SH-SY5Y (cell line): ENCODE measurements around the gene RGL1.

Experiments
- GATA2 ChIP-seq: IDR thresholded peaks from 2 replicates; pipeline ENCODE4 v1.6.1; 2011; ENCODE audit warnings: mild to moderate bottlenecking, low read depth, low read length
- GATA3 ChIP-seq: IDR thresholded peaks from 2 replicates; pipeline ENCODE4 v1.6.1; 2011; ENCODE audit warnings: low read depth, mild to moderate bottlenecking, low read length, moderate library complexity

RGL1 gene

GRCh38 chr1:183827801-183828200 lies 22.9 kb downstream of the RGL1 start:
- no peak for TF ChIP-seq GATA3
- no peak for TF ChIP-seq GATA2

GRCh38 chr1:183830389-183830788 lies 25.5 kb downstream of the RGL1 start:
- TF ChIP-seq GATA2 (no peak), GATA3 (no peak)

GRCh38 chr1:183831311-183831710 lies 26.4 kb downstream of the RGL1 start:
- no peak for TF ChIP-seq GATA2

GRCh38 chr1:183832459-183832858 lies 27.5 kb downstream of the RGL1 start:
- TF ChIP-seq GATA3 (no peak), GATA2 (no peak)

GRCh38 chr1:183834568-183834967 lies 29.6 kb downstream of the RGL1 start:
- TF ChIP-seq GATA2 = no peak
- TF ChIP-seq GATA3 = no peak

- TF ChIP-seq GATA3 (no peak), GATA2 (no peak)
Observed at GRCh38 chr1:183836598-183836997, 31.7 kb downstream of the RGL1 start.

GRCh38 chr1:183837062-183837461 lies 32.1 kb downstream of the RGL1 start:
- TF ChIP-seq GATA2 (no peak), GATA3 (no peak)

GRCh38 chr1:183838221-183838620 lies 33.3 kb downstream of the RGL1 start:
- TF ChIP-seq GATA3 = no peak
- TF ChIP-seq GATA2 = no peak

- no peak for TF ChIP-seq GATA3
- TF ChIP-seq GATA2 = no peak
Observed at GRCh38 chr1:183840140-183840539, 35.2 kb downstream of the RGL1 start.

- no peak for TF ChIP-seq GATA2
- no peak for TF ChIP-seq GATA3
Observed at GRCh38 chr1:183841550-183841949, 36.6 kb downstream of the RGL1 start.

GRCh38 chr1:183841950-183842794 lies 37.3 kb downstream of the RGL1 start:
- peak; percentile 58; the same call in 1 of the 2 replicates for TF ChIP-seq GATA2
- 0 out of 2 replicates have a peak, but pooled peaks have one; percentile 11 for TF ChIP-seq GATA3

- TF ChIP-seq GATA3 (no peak), GATA2 (no peak)
Observed at GRCh38 chr1:183842795-183843144, 37.9 kb downstream of the RGL1 start.

- TF ChIP-seq GATA2 = no peak
- no peak for TF ChIP-seq GATA3
Observed at GRCh38 chr1:183844806-183845205, 39.9 kb downstream of the RGL1 start.

GRCh38 chr1:183845681-183846080 lies 40.8 kb downstream of the RGL1 start:
- TF ChIP-seq GATA2 (no peak), GATA3 (no peak)

GRCh38 chr1:183847641-183848040 lies 42.7 kb downstream of the RGL1 start:
- TF ChIP-seq GATA2 (no peak), GATA3 (no peak)

GRCh38 chr1:183850852-183851251 lies 45.9 kb downstream of the RGL1 start:
- no peak for TF ChIP-seq GATA3
- TF ChIP-seq GATA2 = no peak

GRCh38 chr1:183859119-183859518 lies 54.2 kb downstream of the RGL1 start:
- TF ChIP-seq GATA3 (no peak), GATA2 (no peak)

- no peak for TF ChIP-seq GATA2
- no peak for TF ChIP-seq GATA3
Observed at GRCh38 chr1:183859831-183860230, 54.9 kb downstream of the RGL1 start.
